Measurements from ENCODE around the gene ABCC4. TPM values are rescaled to one million over a fixed set of nuclear protein-coding genes. Genes with fewer than 3 reads are reported as not detected.
A peak's percentile ranks its signal among the peaks of the same experiment; 100 is the strongest.

Gene ABCC4
- total and polyA plus RNA-seq, 4 experiments from 2014 or later: 4.8 to 10.0 (median 6.9) TPM

DNA sequence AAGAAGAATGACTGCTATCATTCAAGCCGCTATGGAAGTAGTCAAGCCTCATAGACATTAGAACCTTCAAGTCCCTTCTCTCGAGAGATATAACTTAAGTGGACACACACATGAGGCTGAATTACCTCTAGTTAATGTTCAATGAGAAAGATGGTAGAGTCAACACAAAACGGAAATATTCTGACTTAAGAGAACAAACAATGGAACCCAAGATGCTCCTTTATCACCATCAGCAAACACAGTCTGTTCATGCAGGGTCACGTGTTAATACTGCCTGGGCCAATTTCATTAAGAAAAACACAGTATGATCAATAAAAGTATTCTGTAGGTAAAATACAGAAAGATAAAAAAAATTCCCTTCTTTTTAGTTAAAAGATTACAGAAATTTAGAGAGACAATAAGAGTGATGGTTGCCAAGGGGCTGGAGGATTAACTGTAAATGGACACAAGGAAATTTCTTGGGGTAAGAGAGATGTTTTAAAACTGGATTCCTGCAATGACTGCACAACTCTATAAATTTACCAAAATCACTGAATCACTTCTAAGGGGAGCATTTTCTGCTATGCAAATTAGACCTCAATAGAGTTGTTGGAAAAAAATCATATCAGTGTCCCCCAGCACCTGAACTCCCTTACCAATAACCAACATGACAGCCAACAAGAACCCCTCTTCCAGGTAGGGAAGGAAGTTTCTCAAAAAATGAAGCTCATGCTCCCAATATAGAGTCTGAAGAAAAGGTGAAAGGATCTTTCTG, 256.6 kb downstream of the ABCC4 start:
- intact Hi-C loops (cut with micrococcal nuclease): no loop called here
- Histone ChIP-seq H3K27ac (ENCODE audit: low read depth, low read length) (no peak overlapping the region), H3K4me3 (ENCODE audit: low read length in 2 of 2) (no peak overlapping the region), H3K4me1 (ENCODE audit: insufficient read depth, low read length) (no peaks in the 10 kb centered on the region), H3K36me3 (ENCODE audit: insufficient read depth, low read length) (no peaks in the 10 kb centered on the region), H3K27me3 (ENCODE audit: insufficient read depth, low read length) (no peaks in the 10 kb centered on the region), H3K9me3 (ENCODE audit: control insufficient read depth in 1 of 2, low read length in 2 of 2) (no peaks in the 10 kb centered on the region)
- DNase-seq: no peak
- H3K36me3 Mint-ChIP-seq: peaks cover 43 to 64% of the 10 kb centered on the region in 2 donors
- no peaks in the 10 kb centered on the region for H3K27me3 Mint-ChIP-seq
- peaks cover 0 to 5% (median 0%) of the 10 kb centered on the region in 8 donors for H3K9me3 Mint-ChIP-seq
- peaks cover 0 to under 1% (median 0%) of the 10 kb centered on the region in 4 donors for H3K4me1 Mint-ChIP-seq
- ChIA-PET POLR2A (ENCODE audit: partially characterized antibody) (no interaction called here), CTCF (ENCODE audit: partially characterized antibody) (interaction anchor here (1.2 kb wide), 1 partner anchor 146 kb away, joined by 3 read pairs; no protein-coding TSS in a partner anchor)
- no peak overlapping the region for H3K27ac Mint-ChIP-seq
- no peak overlapping the region for H3K4me3 Mint-ChIP-seq

DNA sequence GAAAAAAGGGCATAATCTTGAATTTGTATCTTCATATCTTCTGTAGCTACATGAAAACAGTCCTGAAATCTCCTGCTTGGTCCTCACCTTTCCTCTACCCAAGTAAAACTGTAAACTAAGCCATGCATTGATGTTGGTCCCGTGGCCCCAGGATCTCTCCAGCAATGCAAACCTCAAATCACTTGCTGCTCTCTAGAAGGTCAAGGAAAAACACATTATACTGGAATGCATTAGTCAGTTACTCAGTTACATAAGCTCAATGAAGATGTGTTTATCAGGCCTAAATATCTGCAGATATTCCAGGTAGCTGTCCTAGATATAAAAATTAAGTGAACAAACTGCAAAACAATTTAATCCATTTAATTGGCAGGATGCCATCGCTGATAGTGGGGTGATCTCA, 261.8 kb downstream of the ABCC4 start:
- no peaks in the 10 kb centered on the region for H3K9me3 Mint-ChIP-seq
- no peaks in the 10 kb centered on the region for H3K27me3 Mint-ChIP-seq
- Histone ChIP-seq H3K27me3 (ENCODE audit: insufficient read depth, low read length) (no peaks in the 10 kb centered on the region), H3K4me1 (ENCODE audit: insufficient read depth, low read length) (no peaks in the 10 kb centered on the region), H3K9me3 (ENCODE audit: control insufficient read depth in 1 of 2, low read length in 2 of 2) (no peaks in the 10 kb centered on the region), H3K4me3 (ENCODE audit: low read length in 2 of 2) (no peak overlapping the region), H3K27ac (ENCODE audit: low read depth, low read length) (no peak overlapping the region), H3K36me3 (ENCODE audit: insufficient read depth, low read length) (no peaks in the 10 kb centered on the region)
- DNase-seq: no peak
- ChIA-PET POLR2A (ENCODE audit: partially characterized antibody) (no interaction called here), CTCF (ENCODE audit: partially characterized antibody) (interaction anchor here (1.5 to 1.8 kb wide), 2 partner anchors 17 to 366 kb away, joined by 3 to 4 read pairs; no protein-coding TSS in a partner anchor)
- H3K27ac Mint-ChIP-seq: peak overlapping the region in 1 of 7 donors; percentile 67
- H3K36me3 Mint-ChIP-seq: peaks cover 44 to 62% of the 10 kb centered on the region in 2 donors
- no peak overlapping the region for H3K4me3 Mint-ChIP-seq
- intact Hi-C loops (cut with micrococcal nuclease): no loop called here
- peaks cover 0 to 3% (median 2%) of the 10 kb centered on the region in 4 donors for H3K4me1 Mint-ChIP-seq

GRCh38 chr13:95038949-95039348, 262.3 kb downstream of the ABCC4 start:
- DNase-seq: no peak
- peaks cover 0 to 8% (median 4%) of the 10 kb centered on the region in 4 donors for H3K4me1 Mint-ChIP-seq
- Histone ChIP-seq H3K36me3 (ENCODE audit: insufficient read depth, low read length) (no peaks in the 10 kb centered on the region), H3K9me3 (ENCODE audit: control insufficient read depth in 1 of 2, low read length in 2 of 2) (no peaks in the 10 kb centered on the region), H3K27me3 (ENCODE audit: insufficient read depth, low read length) (no peaks in the 10 kb centered on the region), H3K27ac (ENCODE audit: low read depth, low read length) (no peak overlapping the region), H3K4me3 (ENCODE audit: low read length in 2 of 2) (no peak overlapping the region), H3K4me1 (ENCODE audit: insufficient read depth, low read length) (no peaks in the 10 kb centered on the region)
- H3K9me3 Mint-ChIP-seq: no peaks in the 10 kb centered on the region
- CTCF ChIA-PET (ENCODE audit: partially characterized antibody): interaction anchor here (1.5 kb wide), 1 partner anchor 366 kb away, joined by 3 read pairs; no protein-coding TSS in a partner anchor
- no peak overlapping the region for H3K4me3 Mint-ChIP-seq
- intact Hi-C loops (cut with micrococcal nuclease): no loop called here
- POLR2A ChIA-PET (ENCODE audit: partially characterized antibody): no interaction called here
- no peaks in the 10 kb centered on the region for H3K27me3 Mint-ChIP-seq
- H3K36me3 Mint-ChIP-seq: peaks cover 44 to 64% of the 10 kb centered on the region in 2 donors
- H3K27ac Mint-ChIP-seq: no peak overlapping the region

DNA sequence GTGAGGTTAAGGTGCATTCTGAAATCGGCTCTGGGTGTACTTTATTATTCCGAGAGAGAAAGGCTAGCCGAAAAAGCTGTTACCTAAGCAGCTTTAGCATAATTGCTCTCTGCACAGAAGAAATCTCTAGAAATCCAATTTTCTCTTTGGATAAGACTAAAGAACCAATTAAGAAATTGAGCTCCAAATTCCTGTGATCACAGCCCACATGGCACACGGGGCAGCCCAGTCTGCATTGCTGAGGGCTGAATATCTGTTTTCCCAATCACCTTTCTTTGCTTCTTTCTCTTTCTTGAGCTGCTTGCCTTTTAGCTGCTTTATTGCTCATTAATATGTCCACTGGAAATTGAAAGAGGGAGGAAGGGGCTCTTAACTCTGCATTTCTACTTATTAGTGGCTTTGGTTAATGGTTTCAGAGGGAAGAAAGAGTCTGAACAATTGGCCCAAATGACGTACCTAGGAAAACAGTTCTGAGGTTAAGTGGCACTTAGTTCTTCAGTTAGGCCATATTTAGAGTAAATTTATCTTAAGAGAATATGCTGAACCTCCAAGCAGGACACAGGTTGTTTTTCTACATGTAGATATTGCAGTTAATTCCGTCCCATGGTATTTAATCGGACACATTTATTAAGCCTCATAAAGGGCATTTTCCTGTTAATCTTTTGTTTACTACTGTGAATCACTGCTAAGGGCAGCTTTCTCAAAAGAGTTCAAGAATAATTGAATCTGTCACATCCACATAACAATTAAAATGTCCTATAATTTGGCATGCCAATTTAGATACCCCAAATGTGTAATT, 265.7 kb downstream of the ABCC4 start:
- peaks cover 21 to 44% of the 10 kb centered on the region in 2 donors for H3K36me3 Mint-ChIP-seq

GRCh38 chr13:95033890-95034289, 267.4 kb downstream of the ABCC4 start:
- no peaks in the 10 kb centered on the region for H3K36me3 ChIP-seq (ENCODE audit: insufficient read depth, low read length)
- no peak overlapping the region for H3K4me3 Mint-ChIP-seq
- no peaks in the 10 kb centered on the region for H3K4me1 ChIP-seq (ENCODE audit: insufficient read depth, low read length)
- peaks cover 0 to 11% (median 4%) of the 10 kb centered on the region in 4 donors for H3K4me1 Mint-ChIP-seq
- H3K9me3 ChIP-seq (ENCODE audit: control insufficient read depth in 1 of 2, low read length in 2 of 2): no peaks in the 10 kb centered on the region
- H3K27ac ChIP-seq (ENCODE audit: low read depth, low read length): no peak overlapping the region
- no peak overlapping the region for H3K4me3 ChIP-seq (ENCODE audit: low read length in 2 of 2)
- H3K27me3 ChIP-seq (ENCODE audit: insufficient read depth, low read length): no peaks in the 10 kb centered on the region
- peak overlapping the region in 3 of 7 donors; percentile 16 to 35 (median 27) for H3K27ac Mint-ChIP-seq
- no peaks in the 10 kb centered on the region for H3K27me3 Mint-ChIP-seq
- peaks cover 13 to 32% of the 10 kb centered on the region in 2 donors for H3K36me3 Mint-ChIP-seq
- no peaks in the 10 kb centered on the region for H3K9me3 Mint-ChIP-seq
- ChIA-PET POLR2A (ENCODE audit: partially characterized antibody) (no interaction called here), CTCF (ENCODE audit: partially characterized antibody) (no interaction called here)
- no peak for DNase-seq
- intact Hi-C loops (cut with micrococcal nuclease): no loop called here

More for the DNA sequence above, 265.7 kb downstream of the ABCC4 start:
- Mint-ChIP-seq H3K4me3 (no peak overlapping the region), H3K4me1 (peaks cover 0 to 11% (median 4%) of the 10 kb centered on the region in 4 donors), H3K9me3 (no peaks in the 10 kb centered on the region), H3K27ac (peak overlapping the region in 1 of 7 donors; percentile 56), H3K27me3 (no peaks in the 10 kb centered on the region)
- Histone ChIP-seq H3K27ac (ENCODE audit: low read depth, low read length) (no peak overlapping the region), H3K9me3 (ENCODE audit: control insufficient read depth in 1 of 2, low read length in 2 of 2) (no peaks in the 10 kb centered on the region), H3K27me3 (ENCODE audit: insufficient read depth, low read length) (no peaks in the 10 kb centered on the region), H3K4me1 (ENCODE audit: insufficient read depth, low read length) (no peaks in the 10 kb centered on the region), H3K36me3 (ENCODE audit: insufficient read depth, low read length) (no peaks in the 10 kb centered on the region), H3K4me3 (ENCODE audit: low read length in 2 of 2) (no peak overlapping the region)
- ChIA-PET CTCF (ENCODE audit: partially characterized antibody) (no interaction called here), POLR2A (ENCODE audit: partially characterized antibody) (no interaction called here)
- DNase-seq: no peak
- intact Hi-C loops (cut with micrococcal nuclease): no loop called here

GRCh38 chr13:95032121-95032520, 269.1 kb downstream of the ABCC4 start:
- Histone ChIP-seq H3K4me3 (ENCODE audit: low read length in 2 of 2) (no peak overlapping the region), H3K9me3 (ENCODE audit: control insufficient read depth in 1 of 2, low read length in 2 of 2) (no peaks in the 10 kb centered on the region), H3K27ac (ENCODE audit: low read depth, low read length) (no peak overlapping the region), H3K36me3 (ENCODE audit: insufficient read depth, low read length) (no peaks in the 10 kb centered on the region), H3K4me1 (ENCODE audit: insufficient read depth, low read length) (no peaks in the 10 kb centered on the region), H3K27me3 (ENCODE audit: insufficient read depth, low read length) (no peaks in the 10 kb centered on the region)
- Mint-ChIP-seq H3K27me3 (no peaks in the 10 kb centered on the region), H3K4me1 (peaks cover 0 to 11% (median 3%) of the 10 kb centered on the region in 4 donors), H3K9me3 (peaks cover 0 to 4% (median 0%) of the 10 kb centered on the region in 8 donors), H3K27ac (peak overlapping the region in 1 of 7 donors; percentile 68), H3K36me3 (peaks cover 9 to 25% of the 10 kb centered on the region in 2 donors), H3K4me3 (no peak overlapping the region)
- POLR2A ChIA-PET (ENCODE audit: partially characterized antibody): interaction anchor here (0.6 kb wide), 1 partner anchor 792 kb away, joined by 3 read pairs; no protein-coding TSS in a partner anchor
- no peak for DNase-seq
- intact Hi-C loops (cut with micrococcal nuclease): no loop called here
- CTCF ChIA-PET (ENCODE audit: partially characterized antibody): no interaction called here

DNA sequence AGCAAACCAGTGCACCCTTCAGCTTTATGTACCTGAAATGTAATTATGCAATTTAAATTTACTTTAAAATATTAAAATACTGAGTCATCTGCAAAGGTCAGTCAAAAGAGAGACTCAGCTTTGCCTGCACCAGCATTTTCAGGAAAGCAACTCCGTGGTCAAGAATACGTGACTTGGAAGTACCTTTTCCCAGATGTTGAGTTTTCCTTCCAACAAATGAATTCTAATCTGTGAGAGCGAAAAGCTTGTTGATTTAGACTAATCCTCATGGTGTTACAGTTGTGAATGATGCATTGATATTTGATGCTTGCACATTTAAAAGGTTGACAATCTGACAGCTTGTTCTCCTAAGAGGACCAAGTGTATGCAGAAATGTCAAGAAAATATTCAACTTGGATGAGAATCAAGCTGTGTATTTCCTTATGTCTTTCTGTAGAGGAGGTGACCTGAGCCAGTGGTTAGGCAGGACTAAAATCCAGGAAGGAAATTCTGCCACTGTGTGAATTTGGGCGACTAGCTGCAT, 270.4 kb downstream of the ABCC4 start:
- Histone ChIP-seq H3K27ac (ENCODE audit: low read depth, low read length) (no peak overlapping the region), H3K36me3 (ENCODE audit: insufficient read depth, low read length) (no peaks in the 10 kb centered on the region), H3K27me3 (ENCODE audit: insufficient read depth, low read length) (no peaks in the 10 kb centered on the region), H3K4me1 (ENCODE audit: insufficient read depth, low read length) (no peaks in the 10 kb centered on the region), H3K4me3 (ENCODE audit: low read length in 2 of 2) (no peak overlapping the region), H3K9me3 (ENCODE audit: control insufficient read depth in 1 of 2, low read length in 2 of 2) (no peaks in the 10 kb centered on the region)
- Mint-ChIP-seq H3K36me3 (peaks cover 9 to 28% of the 10 kb centered on the region in 2 donors), H3K9me3 (peaks cover 0 to 4% (median 0%) of the 10 kb centered on the region in 8 donors), H3K27ac (no peak overlapping the region), H3K27me3 (no peaks in the 10 kb centered on the region), H3K4me1 (peaks cover 0 to 11% (median 3%) of the 10 kb centered on the region in 4 donors), H3K4me3 (no peak overlapping the region)
- ChIA-PET CTCF (ENCODE audit: partially characterized antibody) (interaction anchor here (0.9 to 1.1 kb wide), 2 partner anchors 11 to 351 kb away, joined by 3 read pairs; no protein-coding TSS in a partner anchor), POLR2A (ENCODE audit: partially characterized antibody) (no interaction called here)
- DNase-seq: no peak
- intact Hi-C loops (cut with micrococcal nuclease): no loop called here

All from CD4-positive, alpha-beta memory T cell (primary cell).